Activated T-helper 1 cell treated with Interleukin-2 at 50 U/mL for 16 hours (primary cell): Measurements from ENCODE around the gene PKLR.
"Not testable (repeated sequence)": the region's sequence is repeated elsewhere in the genome, so short reads cannot be mapped to it uniquely, and the experiment has no call there.

Source experiments
- DNase-seq: peaks from one replicate; pipeline ENCODE4 v3.0.0-alpha.2; 2020; ENCODE audit warnings: low read depth

Gene PKLR

DNA sequence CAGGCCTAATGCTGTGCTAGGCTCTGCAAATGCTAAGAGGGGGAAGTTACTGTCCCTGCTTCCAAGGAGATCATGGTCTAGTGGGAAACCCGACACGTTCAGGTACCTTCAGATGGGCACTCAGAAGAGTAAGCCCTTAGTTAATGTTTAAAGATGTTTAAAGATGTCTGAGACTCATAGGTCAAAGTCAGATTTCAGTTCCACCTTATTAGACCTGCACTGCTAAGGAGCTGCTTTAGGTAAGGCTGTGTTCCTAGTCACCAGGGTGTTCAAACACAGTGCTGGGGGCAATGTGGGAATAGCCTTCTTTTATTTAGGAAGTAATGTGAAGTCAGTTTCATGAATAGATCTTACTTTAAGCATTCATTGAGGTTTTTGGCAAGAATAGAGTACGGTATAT, 15.7 kb upstream of the PKLR start:
- no peak for DNase-seq

DNA sequence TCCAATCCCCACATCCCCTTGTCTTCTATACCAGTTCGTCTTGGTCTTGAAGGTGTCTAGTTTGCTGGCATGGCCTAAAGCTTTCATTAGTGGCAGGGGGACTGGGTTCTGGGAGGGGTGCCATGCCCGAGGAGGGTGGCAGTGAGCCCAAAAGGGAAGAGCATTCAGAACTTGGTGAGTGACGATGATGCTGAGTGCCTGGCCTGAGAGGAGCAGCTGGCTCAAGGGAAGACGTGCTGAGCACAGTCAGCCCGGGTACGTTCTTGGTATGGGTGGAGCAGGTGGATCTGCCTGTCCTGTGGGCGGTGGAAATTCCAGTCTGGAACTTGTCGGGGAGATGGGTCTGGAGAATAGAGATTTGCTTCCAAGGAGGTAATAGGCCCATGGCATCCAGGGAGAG, 12.0 kb upstream of the PKLR start:
- DNase-seq: no peak

GRCh38 chr1:155309423-155310021, 8.3 kb upstream of the PKLR start:
- DNase-seq: no peak

- DNase-seq: peak; percentile 94
Observed at GRCh38 chr1:155308493-155309422, 7.5 kb upstream of the PKLR start, which contains the start of gene FDPS. Gene FDPS (plus strand): TSS chr1:155308866. CDS start chr1:155309790, 924 bp downstream.

- no peak for DNase-seq
Observed at GRCh38 chr1:155307247-155307740, 6.1 kb upstream of the PKLR start.

DNA sequence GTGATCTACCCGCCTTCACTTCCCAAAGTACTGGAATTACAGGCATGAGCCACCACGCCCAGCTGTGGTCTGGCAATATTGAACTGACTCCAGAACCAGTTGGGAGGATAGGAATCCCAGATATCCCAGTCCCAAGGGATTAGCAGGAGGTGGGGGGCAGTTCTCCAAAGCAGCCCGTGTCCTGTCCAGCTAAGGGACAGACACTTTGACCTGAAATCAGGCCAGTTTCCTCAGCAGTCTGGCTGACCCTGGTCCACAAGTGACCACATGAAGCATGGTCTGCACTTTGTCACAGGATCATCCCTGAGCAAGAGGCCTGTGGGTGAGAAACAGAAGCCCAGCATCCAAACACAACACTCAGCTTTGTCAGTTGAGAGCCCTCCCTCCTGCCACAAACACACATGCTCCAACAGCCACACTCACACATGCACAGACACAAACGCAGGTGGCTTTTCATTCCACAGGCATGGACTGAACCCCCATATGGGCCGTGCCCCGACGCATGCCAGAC, 4.7 kb upstream of the PKLR start:
- no peak for DNase-seq

GRCh38 chr1:155304558-155305063, 3.4 kb upstream of the PKLR start:
- no peak for DNase-seq

DNA sequence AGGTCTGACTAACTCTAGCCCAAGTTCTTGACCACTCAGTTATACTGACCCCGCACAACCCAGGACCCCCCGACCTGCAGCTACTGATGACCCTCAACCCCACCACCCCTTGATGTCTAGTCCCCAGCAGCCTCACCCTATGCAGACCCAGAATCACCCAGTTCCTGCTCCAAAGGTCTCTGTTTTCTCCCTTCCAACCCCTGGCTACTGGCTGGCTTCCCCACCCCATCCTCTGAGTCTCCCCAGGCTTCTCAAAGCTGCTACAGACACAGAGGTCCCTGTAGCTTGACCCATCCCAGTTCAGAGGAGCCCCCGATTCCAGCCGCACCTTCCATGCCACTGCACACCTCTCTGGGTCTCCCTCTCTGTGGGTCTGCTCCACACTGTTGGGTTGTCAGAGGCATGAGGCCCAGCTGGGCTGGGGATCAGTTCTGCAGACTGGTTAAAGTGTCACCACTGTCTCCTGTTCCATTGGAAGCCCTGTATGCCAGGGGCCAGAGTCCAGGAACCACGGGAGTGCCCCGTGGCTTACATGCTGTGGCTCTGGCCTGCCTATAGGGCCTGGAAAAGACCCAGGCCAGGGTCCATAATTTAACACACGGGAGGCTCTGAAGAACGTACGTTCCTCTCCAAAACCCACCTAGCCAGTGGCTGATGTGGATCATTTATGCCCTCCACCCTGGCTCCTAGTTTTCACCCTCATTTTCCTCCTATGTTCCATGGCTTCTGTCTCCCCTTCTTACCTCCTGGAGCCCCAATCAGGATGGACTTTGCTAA, 497 bp downstream of the PKLR start:
- no peak for DNase-seq

GRCh38 chr1:155300024-155300423, 1.2 kb downstream of the PKLR start:
- no peak for DNase-seq

DNA sequence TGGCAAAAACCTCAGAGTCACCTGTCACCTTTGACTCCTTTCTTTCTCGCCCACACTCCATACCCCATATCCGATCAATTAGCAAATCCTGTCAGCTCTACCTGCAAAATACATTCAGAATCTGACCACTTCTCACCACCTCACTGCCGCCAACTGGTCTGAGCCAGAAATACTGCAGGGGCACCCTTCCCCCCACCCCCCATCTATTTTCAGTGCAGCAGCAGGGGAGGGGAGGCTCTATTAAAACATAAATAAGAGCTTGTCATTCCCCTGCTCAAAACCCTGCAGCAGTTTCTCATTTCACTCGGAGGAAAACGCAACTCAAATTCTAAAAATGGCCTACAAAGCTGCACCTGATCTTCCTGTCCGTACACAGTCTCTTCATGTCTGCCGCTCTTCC, 3.9 kb downstream of the PKLR start:
- DNase-seq: no peak

- DNase-seq: no peak
Observed at GRCh38 chr1:155296661-155297060, 4.6 kb downstream of the PKLR start.

DNA sequence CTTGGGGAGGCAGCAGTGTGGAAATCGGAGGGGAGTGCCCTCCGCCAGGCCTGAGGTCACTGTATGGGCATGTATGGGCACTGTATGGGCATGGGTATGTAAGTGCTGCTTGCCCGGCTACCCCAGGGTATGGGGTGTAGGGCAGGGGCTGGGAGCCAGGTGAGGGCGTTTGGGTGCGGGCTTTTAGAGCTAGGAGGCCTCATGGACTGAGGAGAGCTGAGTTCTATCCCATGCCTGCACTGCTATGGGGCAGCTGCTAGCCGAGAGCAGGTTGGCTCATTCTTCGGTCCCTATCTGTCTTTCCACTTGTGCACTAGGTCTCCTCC, 5.3 kb downstream of the PKLR start:
- no peak for DNase-seq

- DNase-seq: no peak
Observed at GRCh38 chr1:155295183-155295941, 5.9 kb downstream of the PKLR start.

DNA sequence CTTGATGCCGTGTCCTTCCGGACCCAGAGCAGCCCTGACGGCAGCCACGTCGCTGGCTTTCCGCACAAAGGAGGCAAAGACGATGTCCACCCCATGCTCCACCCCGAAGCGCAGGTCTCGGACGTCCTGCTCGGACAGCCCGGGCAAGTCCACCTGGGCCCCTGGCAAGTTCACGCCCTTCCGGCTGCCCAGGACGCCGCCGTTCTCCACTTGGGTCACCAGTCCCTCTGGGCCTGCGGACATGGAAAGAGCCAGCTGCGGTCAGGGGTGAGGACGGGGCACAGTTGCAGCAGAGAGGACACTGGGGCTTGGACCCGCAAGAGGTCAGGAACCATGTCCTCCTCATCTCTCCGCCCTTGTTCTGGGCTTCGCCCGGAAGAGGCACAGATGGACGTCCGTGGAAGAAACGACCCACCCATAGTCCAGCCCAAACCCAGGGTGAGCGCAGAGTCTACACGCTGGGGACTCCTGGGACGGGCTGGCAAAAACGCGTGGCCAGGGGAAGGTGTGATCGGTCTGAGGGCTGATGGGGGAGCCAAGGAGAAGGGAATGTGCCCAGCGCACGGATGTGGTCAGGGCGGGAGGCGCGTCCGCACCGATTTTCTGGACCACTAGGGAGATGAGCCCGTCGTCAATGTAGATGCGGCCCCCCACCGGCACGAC, 6.6 kb downstream of the PKLR start:
- no peak for DNase-seq

DNA sequence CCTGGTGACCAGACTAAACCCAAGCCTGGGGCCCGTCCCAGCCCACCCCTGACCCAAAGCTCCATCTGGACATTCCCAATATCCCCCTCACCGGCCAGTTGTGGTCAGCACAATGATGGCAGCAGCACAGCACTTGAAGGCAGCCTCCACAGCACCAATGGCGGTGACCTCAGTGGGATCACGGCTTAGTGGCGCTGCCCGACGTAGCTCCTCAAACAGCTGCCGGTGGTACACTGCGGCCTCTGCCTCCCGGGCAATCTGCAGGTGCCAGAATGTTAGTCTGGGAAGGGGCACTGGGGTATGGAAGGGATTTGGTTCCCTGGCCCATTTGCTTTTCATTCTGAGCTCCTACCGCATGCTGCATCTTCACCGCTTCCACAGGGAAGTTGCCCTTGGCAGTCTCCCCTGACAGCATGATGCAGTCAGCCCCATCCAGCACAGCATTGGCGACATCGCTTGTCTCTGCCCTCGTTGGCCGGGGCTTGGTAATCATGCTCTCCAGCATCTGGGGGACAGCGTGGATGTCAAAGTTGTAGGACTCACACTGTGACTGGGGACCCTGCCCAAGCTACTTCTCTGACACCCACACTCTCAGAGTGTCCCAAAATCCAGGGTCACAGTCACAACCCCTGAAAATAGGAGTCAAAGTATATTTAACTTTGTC, 8.0 kb downstream of the PKLR start:
- no peak for DNase-seq

- DNase-seq: not testable (repeated sequence)
Observed at GRCh38 chr1:155291006-155291405, 10.2 kb downstream of the PKLR start.

DNA sequence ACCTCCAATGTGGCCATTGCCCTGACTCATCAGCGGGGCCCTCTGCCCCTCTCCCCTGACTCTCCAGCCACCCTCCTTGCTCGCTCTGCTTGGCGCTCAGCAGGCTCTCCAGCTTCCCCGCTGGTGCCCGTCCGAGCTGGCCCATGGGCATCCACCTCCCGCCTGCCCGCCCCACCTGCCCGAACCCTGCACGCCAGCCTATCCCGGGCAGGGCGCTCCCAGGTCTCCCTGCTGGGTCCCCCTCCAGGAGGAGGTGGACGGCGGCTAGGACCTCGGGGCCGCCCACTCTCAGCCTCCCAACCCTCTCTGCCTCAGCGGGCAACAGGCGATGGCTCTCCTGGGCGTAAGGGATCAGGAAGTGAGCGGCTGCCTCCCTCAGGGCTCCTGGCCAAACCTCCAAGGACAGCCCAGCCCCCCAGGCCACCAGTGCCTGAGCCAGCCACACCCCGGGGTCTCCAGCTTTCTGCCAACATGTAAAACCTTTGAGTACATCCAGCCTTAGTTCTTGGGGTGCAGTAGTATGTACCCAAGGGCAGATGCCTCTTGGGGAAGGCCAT, 13.2 kb downstream of the PKLR start:
- DNase-seq: no peak

DNA sequence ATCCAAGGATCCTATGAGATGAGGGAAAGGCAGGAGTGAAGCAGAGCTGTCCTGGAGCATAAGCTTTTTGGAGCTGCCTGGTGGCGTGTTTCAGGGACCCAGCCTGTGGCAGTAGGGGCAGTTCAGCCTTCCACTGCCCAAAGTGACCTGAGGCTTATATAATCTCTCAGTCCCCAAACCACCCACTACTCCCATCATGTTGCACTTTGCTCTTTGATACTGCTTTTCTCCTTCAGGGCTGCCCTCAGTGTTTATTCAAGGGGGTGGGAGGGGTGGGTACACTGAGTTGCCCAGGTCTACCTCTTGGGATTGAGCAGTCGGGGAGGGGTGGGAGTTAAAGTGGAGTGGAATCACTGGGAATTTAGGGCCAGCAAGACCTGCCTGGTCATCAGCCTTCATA, 14.7 kb downstream of the PKLR start:
- DNase-seq: no peak

DNA sequence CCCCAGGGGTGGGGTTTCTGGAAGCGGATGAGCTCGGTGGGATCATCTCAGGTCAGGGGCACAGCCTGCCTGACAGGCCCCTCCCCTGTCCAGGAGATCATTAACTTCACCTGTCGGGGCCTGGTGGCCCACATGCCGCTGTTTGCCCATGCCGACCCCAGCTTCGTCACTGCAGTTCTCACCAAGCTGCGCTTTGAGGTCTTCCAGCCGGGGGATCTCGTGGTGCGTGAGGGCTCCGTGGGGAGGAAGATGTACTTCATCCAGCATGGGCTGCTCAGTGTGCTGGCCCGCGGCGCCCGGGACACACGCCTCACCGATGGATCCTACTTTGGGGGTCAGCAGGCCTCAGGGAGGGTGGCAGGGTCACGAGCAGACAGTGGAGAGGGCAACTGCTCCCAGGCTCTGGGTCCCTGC, 15.6 kb downstream of the PKLR start:
- no peak for DNase-seq

DNA sequence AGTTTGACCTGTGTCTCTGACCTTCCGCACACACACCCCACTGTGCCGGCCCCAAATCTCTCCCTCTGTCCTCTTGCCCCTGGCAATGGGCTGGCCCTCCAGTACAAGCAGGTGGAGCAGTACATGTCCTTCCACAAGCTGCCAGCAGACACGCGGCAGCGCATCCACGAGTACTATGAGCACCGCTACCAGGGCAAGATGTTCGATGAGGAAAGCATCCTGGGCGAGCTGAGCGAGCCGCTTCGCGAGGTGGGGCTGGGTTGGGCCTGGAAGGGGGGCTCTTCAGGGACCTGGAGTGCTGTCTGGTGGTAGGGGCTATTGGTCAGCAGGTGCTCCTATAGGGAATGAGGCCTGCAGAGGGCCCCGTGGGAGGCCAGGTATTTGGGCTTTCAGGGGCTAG, 16.2 kb downstream of the PKLR start:
- DNase-seq: no peak
